Measurements from ENCODE around the gene HKDC1.

- TF ChIP-seq, protein P1, sequence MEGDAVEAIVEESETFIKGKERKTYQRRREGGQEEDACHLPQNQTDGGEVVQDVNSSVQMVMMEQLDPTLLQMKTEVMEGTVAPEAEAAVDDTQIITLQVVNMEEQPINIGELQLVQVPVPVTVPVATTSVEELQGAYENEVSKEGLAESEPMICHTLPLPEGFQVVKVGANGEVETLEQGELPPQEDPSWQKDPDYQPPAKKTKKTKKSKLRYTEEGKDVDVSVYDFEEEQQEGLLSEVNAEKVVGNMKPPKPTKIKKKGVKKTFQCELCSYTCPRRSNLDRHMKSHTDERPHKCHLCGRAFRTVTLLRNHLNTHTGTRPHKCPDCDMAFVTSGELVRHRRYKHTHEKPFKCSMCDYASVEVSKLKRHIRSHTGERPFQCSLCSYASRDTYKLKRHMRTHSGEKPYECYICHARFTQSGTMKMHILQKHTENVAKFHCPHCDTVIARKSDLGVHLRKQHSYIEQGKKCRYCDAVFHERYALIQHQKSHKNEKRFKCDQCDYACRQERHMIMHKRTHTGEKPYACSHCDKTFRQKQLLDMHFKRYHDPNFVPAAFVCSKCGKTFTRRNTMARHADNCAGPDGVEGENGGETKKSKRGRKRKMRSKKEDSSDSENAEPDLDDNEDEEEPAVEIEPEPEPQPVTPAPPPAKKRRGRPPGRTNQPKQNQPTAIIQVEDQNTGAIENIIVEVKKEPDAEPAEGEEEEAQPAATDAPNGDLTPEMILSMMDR (IDR thresholded peaks at IDR 0.05): no peak
- TF ChIP-seq NRF1 (IDR thresholded peaks at IDR 0.05; ENCODE audit: low read depth, low read length): no peak
- no peak for TF ChIP-seq SIN3A (IDR thresholded peaks at IDR 0.05; ENCODE audit: borderline replicate concordance, low read depth, low read length)
- TF ChIP-seq POLR2AphosphoS5 (IDR thresholded peaks at IDR 0.05; ENCODE audit: low read depth, low read length): no peak
- TF ChIP-seq CHD2 (IDR thresholded peaks at IDR 0.05; ENCODE audit: low read length, partially characterized antibody): no peak
- TF ChIP-seq, protein P2, sequence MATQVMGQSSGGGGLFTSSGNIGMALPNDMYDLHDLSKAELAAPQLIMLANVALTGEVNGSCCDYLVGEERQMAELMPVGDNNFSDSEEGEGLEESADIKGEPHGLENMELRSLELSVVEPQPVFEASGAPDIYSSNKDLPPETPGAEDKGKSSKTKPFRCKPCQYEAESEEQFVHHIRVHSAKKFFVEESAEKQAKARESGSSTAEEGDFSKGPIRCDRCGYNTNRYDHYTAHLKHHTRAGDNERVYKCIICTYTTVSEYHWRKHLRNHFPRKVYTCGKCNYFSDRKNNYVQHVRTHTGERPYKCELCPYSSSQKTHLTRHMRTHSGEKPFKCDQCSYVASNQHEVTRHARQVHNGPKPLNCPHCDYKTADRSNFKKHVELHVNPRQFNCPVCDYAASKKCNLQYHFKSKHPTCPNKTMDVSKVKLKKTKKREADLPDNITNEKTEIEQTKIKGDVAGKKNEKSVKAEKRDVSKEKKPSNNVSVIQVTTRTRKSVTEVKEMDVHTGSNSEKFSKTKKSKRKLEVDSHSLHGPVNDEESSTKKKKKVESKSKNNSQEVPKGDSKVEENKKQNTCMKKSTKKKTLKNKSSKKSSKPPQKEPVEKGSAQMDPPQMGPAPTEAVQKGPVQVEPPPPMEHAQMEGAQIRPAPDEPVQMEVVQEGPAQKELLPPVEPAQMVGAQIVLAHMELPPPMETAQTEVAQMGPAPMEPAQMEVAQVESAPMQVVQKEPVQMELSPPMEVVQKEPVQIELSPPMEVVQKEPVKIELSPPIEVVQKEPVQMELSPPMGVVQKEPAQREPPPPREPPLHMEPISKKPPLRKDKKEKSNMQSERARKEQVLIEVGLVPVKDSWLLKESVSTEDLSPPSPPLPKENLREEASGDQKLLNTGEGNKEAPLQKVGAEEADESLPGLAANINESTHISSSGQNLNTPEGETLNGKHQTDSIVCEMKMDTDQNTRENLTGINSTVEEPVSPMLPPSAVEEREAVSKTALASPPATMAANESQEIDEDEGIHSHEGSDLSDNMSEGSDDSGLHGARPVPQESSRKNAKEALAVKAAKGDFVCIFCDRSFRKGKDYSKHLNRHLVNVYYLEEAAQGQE (IDR thresholded peaks at IDR 0.05; ENCODE audit: low read depth, low read length): no peak
- no peak for TF ChIP-seq TAF1 (IDR thresholded peaks at IDR 0.05; ENCODE audit: borderline replicate concordance, low read depth, low read length)
- TF ChIP-seq, protein P3, sequence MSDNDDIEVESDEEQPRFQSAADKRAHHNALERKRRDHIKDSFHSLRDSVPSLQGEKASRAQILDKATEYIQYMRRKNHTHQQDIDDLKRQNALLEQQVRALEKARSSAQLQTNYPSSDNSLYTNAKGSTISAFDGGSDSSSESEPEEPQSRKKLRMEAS (IDR thresholded peaks at IDR 0.05; ENCODE audit: low read depth): no peak
- no peak for TF ChIP-seq EP300 (IDR thresholded peaks at IDR 0.05; ENCODE audit: borderline replicate concordance in 1 of 2, low read depth in 1 of 2, low read length in 1 of 2)
Measured at GRCh38 chr10:69303632-69304051, 83.5 kb downstream of the HKDC1 start.

Measured in SK-N-SH (cell line).